ENCODE results near the gene CHTF18. TPM values are rescaled to one million over a fixed set of nuclear protein-coding genes. Genes with fewer than 3 reads are reported as not detected.

CHTF18 gene
- total RNA-seq, 2 experiments from 2014 or later, result 125 to 146 TPM

- Histone ChIP-seq H3K36me3 (ENCODE audit: insufficient read depth, low read length) (no peaks in the 10 kb centered on the region), H3K4me2 (ENCODE audit: low read length) (no peak overlapping the region), H3K27ac (ENCODE audit: low read depth, low read length, poor library complexity, severe bottlenecking) (no peak overlapping the region), H3K9me3 (ENCODE audit: low read length) (no peaks in the 10 kb centered on the region), H4K20me1 (ENCODE audit: insufficient read depth, low read length) (no peaks in the 10 kb centered on the region), H3K79me2 (ENCODE audit: insufficient read depth, low read depth, low read length) (no peaks in the 10 kb centered on the region), H2AFZ (ENCODE audit: low read length) (no peak overlapping the region), H3K4me1 (ENCODE audit: insufficient read depth, low read length, poor library complexity, severe bottlenecking) (peaks cover 3% of the 10 kb centered on the region), H3K4me3 (ENCODE audit: low read depth, low read length, poor library complexity, severe bottlenecking) (no peak overlapping the region), H3K9me2 (ENCODE audit: insufficient read depth, low read length) (no peaks in the 10 kb centered on the region)
- ChIA-PET CTCF (ENCODE audit: unreplicated experiment) (interaction anchor here (0.6 kb wide), 1 partner anchor 33 kb away, joined by 3 read pairs; no protein-coding TSS in a partner anchor), POLR2A (no interaction called here)
- no peak for TF ChIP-seq EZH2phosphoT487 (IDR thresholded peaks at IDR 0.05; ENCODE audit: borderline replicate concordance, low read depth, low read length)
- no peak for TF ChIP-seq CTCF (conservative IDR thresholded peaks at IDR 0.05; ENCODE audit: low read length)
- intact Hi-C loops (cut with micrococcal nuclease; ENCODE audit: unreplicated experiment), result loop anchor here (5.0 kb wide), 1 partner anchor 38 kb away; the partner anchor contains the start of genes CHTF18 and RPUSD1
- no TSS peak for BruUV-seq (replicated peaks)
- no peak for DNase-seq (ENCODE audit: low spot score)
Measured at GRCh38 chr16:749010-749409, 39.4 kb upstream of the CHTF18 start.

- H4K20me1 ChIP-seq (ENCODE audit: insufficient read depth, low read length), result no peaks in the 10 kb centered on the region
- no peaks in the 10 kb centered on the region for H3K9me3 ChIP-seq (ENCODE audit: low read length)
- no peak overlapping the region for H2AFZ ChIP-seq (ENCODE audit: low read length)
- BruUV-seq (replicated peaks), result no TSS peak
- DNase-seq (ENCODE audit: low spot score), result no peak
- no peak overlapping the region for H3K4me2 ChIP-seq (ENCODE audit: low read length)
- CTCF ChIA-PET (ENCODE audit: unreplicated experiment), result no interaction called here
- no peaks in the 10 kb centered on the region for H3K9me2 ChIP-seq (ENCODE audit: insufficient read depth, low read length)
- H3K79me2 ChIP-seq (ENCODE audit: insufficient read depth, low read depth, low read length), result no peaks in the 10 kb centered on the region
- no peak for TF ChIP-seq CTCF (conservative IDR thresholded peaks at IDR 0.05; ENCODE audit: low read length)
- TF ChIP-seq EZH2phosphoT487 (IDR thresholded peaks at IDR 0.05; ENCODE audit: borderline replicate concordance, low read depth, low read length), result no peak
- peaks cover 3% of the 10 kb centered on the region for H3K4me1 ChIP-seq (ENCODE audit: insufficient read depth, low read length, poor library complexity, severe bottlenecking)
- H3K27ac ChIP-seq (ENCODE audit: low read depth, low read length, poor library complexity, severe bottlenecking), result no peak overlapping the region
- H3K4me3 ChIP-seq (ENCODE audit: low read depth, low read length, poor library complexity, severe bottlenecking), result no peak overlapping the region
- POLR2A ChIA-PET, result no interaction called here
- H3K36me3 ChIP-seq (ENCODE audit: insufficient read depth, low read length), result no peaks in the 10 kb centered on the region
- intact Hi-C loops (cut with micrococcal nuclease; ENCODE audit: unreplicated experiment), result no loop called here
Measured at GRCh38 chr16:750485-750884, 37.9 kb upstream of the CHTF18 start.

GRCh38 chr16:751152-752006 is 37.0 kb upstream of the CHTF18 start:
- H3K36me3 ChIP-seq (ENCODE audit: insufficient read depth, low read length), result no peaks in the 10 kb centered on the region
- no peak overlapping the region for H3K27ac ChIP-seq (ENCODE audit: low read depth, low read length, poor library complexity, severe bottlenecking)
- no TSS peak for BruUV-seq (replicated peaks)
- TF ChIP-seq EZH2phosphoT487 (IDR thresholded peaks at IDR 0.05; ENCODE audit: borderline replicate concordance, low read depth, low read length) (no peak), CTCF (conservative IDR thresholded peaks at IDR 0.05; ENCODE audit: low read length) (no peak)
- ChIA-PET CTCF (ENCODE audit: unreplicated experiment) (no interaction called here), POLR2A (no interaction called here)
- no peak overlapping the region for H3K4me2 ChIP-seq (ENCODE audit: low read length)
- H3K79me2 ChIP-seq (ENCODE audit: insufficient read depth, low read depth, low read length), result no peaks in the 10 kb centered on the region
- H2AFZ ChIP-seq (ENCODE audit: low read length), result no peak overlapping the region
- DNase-seq (ENCODE audit: low spot score), result no peak
- H3K4me3 ChIP-seq (ENCODE audit: low read depth, low read length, poor library complexity, severe bottlenecking), result no peak overlapping the region
- no peaks in the 10 kb centered on the region for H4K20me1 ChIP-seq (ENCODE audit: insufficient read depth, low read length)
- H3K9me3 ChIP-seq (ENCODE audit: low read length), result no peaks in the 10 kb centered on the region
- no peaks in the 10 kb centered on the region for H3K4me1 ChIP-seq (ENCODE audit: insufficient read depth, low read length, poor library complexity, severe bottlenecking)
- intact Hi-C loops (cut with micrococcal nuclease; ENCODE audit: unreplicated experiment), result no loop called here
- H3K9me2 ChIP-seq (ENCODE audit: insufficient read depth, low read length), result no peaks in the 10 kb centered on the region

Measured in OCI-LY7 (cell line).